Measurements from ENCODE around the gene MUS81.

Gene MUS81

GRCh38 chr11:65862191-65862735 lies 2.0 kb downstream of the MUS81 start:
- TF ChIP-seq, protein P1, sequence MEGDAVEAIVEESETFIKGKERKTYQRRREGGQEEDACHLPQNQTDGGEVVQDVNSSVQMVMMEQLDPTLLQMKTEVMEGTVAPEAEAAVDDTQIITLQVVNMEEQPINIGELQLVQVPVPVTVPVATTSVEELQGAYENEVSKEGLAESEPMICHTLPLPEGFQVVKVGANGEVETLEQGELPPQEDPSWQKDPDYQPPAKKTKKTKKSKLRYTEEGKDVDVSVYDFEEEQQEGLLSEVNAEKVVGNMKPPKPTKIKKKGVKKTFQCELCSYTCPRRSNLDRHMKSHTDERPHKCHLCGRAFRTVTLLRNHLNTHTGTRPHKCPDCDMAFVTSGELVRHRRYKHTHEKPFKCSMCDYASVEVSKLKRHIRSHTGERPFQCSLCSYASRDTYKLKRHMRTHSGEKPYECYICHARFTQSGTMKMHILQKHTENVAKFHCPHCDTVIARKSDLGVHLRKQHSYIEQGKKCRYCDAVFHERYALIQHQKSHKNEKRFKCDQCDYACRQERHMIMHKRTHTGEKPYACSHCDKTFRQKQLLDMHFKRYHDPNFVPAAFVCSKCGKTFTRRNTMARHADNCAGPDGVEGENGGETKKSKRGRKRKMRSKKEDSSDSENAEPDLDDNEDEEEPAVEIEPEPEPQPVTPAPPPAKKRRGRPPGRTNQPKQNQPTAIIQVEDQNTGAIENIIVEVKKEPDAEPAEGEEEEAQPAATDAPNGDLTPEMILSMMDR (IDR thresholded peaks at IDR 0.05; ENCODE audit: low read depth, low read length, missing control alignments), result no peak
- H3K4me3 ChIP-seq (ENCODE audit: low read depth, low read length), result no peak overlapping the region
- DNase-seq (ENCODE audit: low read depth), result no peak

- H3K4me3 ChIP-seq (ENCODE audit: low read depth, low read length), result no peak overlapping the region
- no peak for DNase-seq (ENCODE audit: low read depth)
- TF ChIP-seq, protein P1 (IDR thresholded peaks at IDR 0.05; ENCODE audit: low read depth, low read length, missing control alignments), result no peak
Observed at GRCh38 chr11:65862941-65863888, 3.0 kb downstream of the MUS81 start.

GRCh38 chr11:65863889-65864705 lies 3.9 kb downstream of the MUS81 start:
- no peak overlapping the region for H3K4me3 ChIP-seq (ENCODE audit: low read depth, low read length)

GRCh38 chr11:65864706-65865471 lies 4.7 kb downstream of the MUS81 start:
- H3K4me3 ChIP-seq (ENCODE audit: low read depth, low read length), result no peak overlapping the region
- no peak for DNase-seq (ENCODE audit: low read depth)
- TF ChIP-seq, protein P1 (IDR thresholded peaks at IDR 0.05; ENCODE audit: low read depth, low read length, missing control alignments), result no peak

More at GRCh38 chr11:65863889-65864705, 3.9 kb downstream of the MUS81 start:
- TF ChIP-seq, protein P1 (IDR thresholded peaks at IDR 0.05; ENCODE audit: low read depth, low read length, missing control alignments), result no peak
- no peak for DNase-seq (ENCODE audit: low read depth)

- no peak for DNase-seq (ENCODE audit: low read depth)
- H3K4me3 ChIP-seq (ENCODE audit: low read depth, low read length), result no peak overlapping the region
- TF ChIP-seq, protein P1 (IDR thresholded peaks at IDR 0.05; ENCODE audit: low read depth, low read length, missing control alignments), result no peak
Observed at GRCh38 chr11:65865550-65866172, 5.4 kb downstream of the MUS81 start.
